ENCODE results near the gene POPDC3.

GRCh38 chr6:105223242-105223641 is 43.4 kb upstream of the POPDC3 start:
- TF ChIP-seq CTCF (IDR thresholded peaks at IDR 0.05; ENCODE audit: insufficient read depth, low read depth, low read length) (no peak), EZH2 (IDR thresholded peaks at IDR 0.05; ENCODE audit: insufficient read depth, low read length) (no peak)
